HEK293T (cell line): ENCODE measurements around the gene ANKRD27.

Experiments used
- CTBP1 ChIP-seq: fragments of 450-650 bp; IDR thresholded peaks from 2 replicates; pipeline ENCODE4 v1.6.1; 2016; ENCODE audit warnings: borderline replicate concordance
- FOXA1 ChIP-seq: fragments of 450-650 bp; IDR thresholded peaks from 2 replicates; pipeline ENCODE4 v1.6.1; 2016; ENCODE audit warnings: mild to moderate bottlenecking
- FOXK2 ChIP-seq: fragments of 450-650 bp; IDR thresholded peaks from 2 replicates; pipeline ENCODE4 v1.6.1; 2016; ENCODE audit warnings: mild to moderate bottlenecking
- FOXM1 ChIP-seq: fragments of 450-650 bp; IDR thresholded peaks from 2 replicates; pipeline ENCODE4 v1.6.1; 2017; ENCODE audit warnings: mild to moderate bottlenecking, borderline replicate concordance
- HDGF ChIP-seq: fragments of 450-650 bp; IDR thresholded peaks from 2 replicates; pipeline ENCODE4 v1.6.1; 2017; ENCODE audit warnings: antibody characterized with exemption, borderline replicate concordance
- L3MBTL2 ChIP-seq: fragments of 450-650 bp; conservative IDR thresholded peaks from 2 replicates; pipeline ENCODE4 v1.6.1; 2016; ENCODE audit warnings: mild to moderate bottlenecking
- LEF1 ChIP-seq: fragments of 450-650 bp; IDR thresholded peaks from 2 replicates; pipeline ENCODE4 v1.6.1; 2017; ENCODE audit warnings: mild to moderate bottlenecking, borderline replicate concordance
- NFRKB ChIP-seq: fragments of 450-650 bp; IDR thresholded peaks from 2 replicates; pipeline ENCODE4 v1.6.1; 2016; ENCODE audit warnings: mild to moderate bottlenecking, moderate library complexity
- PKNOX1 ChIP-seq: fragments of 450-650 bp; IDR thresholded peaks from 2 replicates; pipeline ENCODE4 v1.6.1; 2016
- SP1 ChIP-seq: fragments of 450-650 bp; IDR thresholded peaks from 2 replicates; pipeline ENCODE4 v1.6.1; 2017
- SUZ12 ChIP-seq: fragments of 450-650 bp; IDR thresholded peaks from 2 replicates; pipeline ENCODE4 v1.6.1; 2016; ENCODE audit warnings: mild to moderate bottlenecking
- TARDBP ChIP-seq: fragments of 450-650 bp; IDR thresholded peaks from 2 replicates; pipeline ENCODE4 v1.6.1; 2016

- TF ChIP-seq FOXA1 = no peak
- no peak for TF ChIP-seq HDGF
- no peak for TF ChIP-seq CTBP1
- no peak for TF ChIP-seq FOXM1
- no peak for TF ChIP-seq TARDBP
- no peak for TF ChIP-seq SP1
- TF ChIP-seq PKNOX1 = no peak
- TF ChIP-seq FOXK2 = no peak
- TF ChIP-seq LEF1 = no peak
- no peak for TF ChIP-seq L3MBTL2
- TF ChIP-seq NFRKB = no peak
- TF ChIP-seq SUZ12 = no peak
Observed at GRCh38 chr19:32566246-32566830, 108.6 kb downstream of the ANKRD27 start.
